Lung (tissue), 12 donors: Measurements from ENCODE around the gene ILF3. TPM values are rescaled to one million over a fixed set of nuclear protein-coding genes. Genes with fewer than 3 reads are reported as not detected.

Experiments used
- ATAC-seq: fragments of 200-7000 bp; cut with Tn5 transposase; one replicate; pipeline ENCODE4 v1.9.1; 2020; ENCODE audit warnings: moderate number of reproducible peaks; ENCODE audit not compliant: insufficient read depth, low FRiP score
- DNase-seq, 3 donors: peaks; one replicate each; pipeline ENCODE4 v3.0.0-alpha.2; 2013 to 2017
- H3K27ac ChIP-seq, 2 donors: one replicate each; pipeline ENCODE4 v1.5.1; 2013; ENCODE audit warnings: mild to moderate bottlenecking in 2 of 2, moderate library complexity in 2 of 2, control low read depth in 1 of 2, inconsistent platforms in 1 of 2, low read depth in 1 of 2, low read length in 1 of 2
- H3K27me3 ChIP-seq, 3 donors: one replicate each; pipeline ENCODE4 v1.5.1; 2013; ENCODE audit warnings: low read length in 2 of 3; ENCODE audit not compliant: control insufficient read depth in 3 of 3, insufficient read depth in 3 of 3
- H3K36me3 ChIP-seq, 4 donors: one replicate each; pipeline ENCODE4 v1.5.1; 2013; ENCODE audit warnings: low read length in 4 of 4, mild to moderate bottlenecking in 1 of 4, moderate library complexity in 1 of 4; ENCODE audit not compliant: control insufficient read depth in 4 of 4, insufficient read depth in 4 of 4
- H3K4me1 ChIP-seq, 5 donors: one replicate each; pipeline ENCODE4 v1.5.1; 2013; ENCODE audit warnings: low read length in 5 of 5, mild to moderate bottlenecking in 2 of 5, moderate library complexity in 1 of 5; ENCODE audit not compliant: control insufficient read depth in 5 of 5, insufficient read depth in 5 of 5
- H3K4me3 ChIP-seq: one replicate; pipeline ENCODE4 v1.5.1; 2013; ENCODE audit warnings: mild to moderate bottlenecking, control low read depth, moderate library complexity
- H3K9ac ChIP-seq, 2 donors: one replicate each; pipeline ENCODE4 v1.5.1; 2013; ENCODE audit warnings: low read length in 2 of 2, control low read depth in 1 of 2; ENCODE audit not compliant: insufficient read depth in 1 of 2
- H3K9me3 ChIP-seq, 4 donors: one replicate each; pipeline ENCODE4 v1.5.1; 2013; ENCODE audit warnings: low read length in 3 of 4, mild to moderate bottlenecking in 1 of 4, moderate library complexity in 1 of 4; ENCODE audit not compliant: control insufficient read depth in 4 of 4, insufficient read depth in 3 of 4
- WGBS, 2 donors: extraction: QIAGEN DNeasy Blood & Tissue Kit; methylation state at CpG; one replicate each; pipeline ENCODE4 v1.1.7; 2013; 5-methylcytosine and 5-hydroxymethylcytosine counted together
- polyA plus RNA-seq, 2 donors: library from polyadenylated mRNA; stranded (reverse); fragments of 200-250 nt; gene quantifications; one replicate each; pipeline ENCODE4 v1.2.1, GENCODE V29; 2013
- total RNA-seq, 2 donors: library from RNA; depleted of rRNA in 1 of 2; stranded (reverse); fragments of >200 nt in 1 of 2; gene quantifications; one replicate each; pipeline ENCODE4 v1.2.1, GENCODE V29; 2014 to 2021
- TF ChIP-seq, protein P1 (sequence below): IDR thresholded peaks from 2 replicates; pipeline ENCODE4 v1.5.1; 2012; ENCODE audit warnings: mild to moderate bottlenecking; ENCODE audit errors: control extremely low read depth, extremely low read depth
- donor health status: control.
- donor health status: control.
- donor health status: Bipolar disorder and iron deficiency.
- donor health status: healthy.
- donor health status: DM: yes; HTN: yes; CAD: no.

Gene ILF3
- total and polyA plus RNA-seq, 4 donors = 105 to 225 (median 131) TPM

- WGBS, 2 donors = 83 to 93% methylated on average over 4 of the region's 4 CpGs
- no peaks in the 10 kb centered on the region for H3K9me3 ChIP-seq
- no peak for ATAC-seq
- TF ChIP-seq, protein P1, sequence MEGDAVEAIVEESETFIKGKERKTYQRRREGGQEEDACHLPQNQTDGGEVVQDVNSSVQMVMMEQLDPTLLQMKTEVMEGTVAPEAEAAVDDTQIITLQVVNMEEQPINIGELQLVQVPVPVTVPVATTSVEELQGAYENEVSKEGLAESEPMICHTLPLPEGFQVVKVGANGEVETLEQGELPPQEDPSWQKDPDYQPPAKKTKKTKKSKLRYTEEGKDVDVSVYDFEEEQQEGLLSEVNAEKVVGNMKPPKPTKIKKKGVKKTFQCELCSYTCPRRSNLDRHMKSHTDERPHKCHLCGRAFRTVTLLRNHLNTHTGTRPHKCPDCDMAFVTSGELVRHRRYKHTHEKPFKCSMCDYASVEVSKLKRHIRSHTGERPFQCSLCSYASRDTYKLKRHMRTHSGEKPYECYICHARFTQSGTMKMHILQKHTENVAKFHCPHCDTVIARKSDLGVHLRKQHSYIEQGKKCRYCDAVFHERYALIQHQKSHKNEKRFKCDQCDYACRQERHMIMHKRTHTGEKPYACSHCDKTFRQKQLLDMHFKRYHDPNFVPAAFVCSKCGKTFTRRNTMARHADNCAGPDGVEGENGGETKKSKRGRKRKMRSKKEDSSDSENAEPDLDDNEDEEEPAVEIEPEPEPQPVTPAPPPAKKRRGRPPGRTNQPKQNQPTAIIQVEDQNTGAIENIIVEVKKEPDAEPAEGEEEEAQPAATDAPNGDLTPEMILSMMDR = no peak
- H3K9ac ChIP-seq = no peak overlapping the region
- H3K27ac ChIP-seq = no peak overlapping the region
- DNase-seq = peak; percentile 28 to 69 (median 63)
- peaks cover 0 to 29% (median 10%) of the 10 kb centered on the region in 5 donors for H3K4me1 ChIP-seq
- H3K36me3 ChIP-seq = peaks cover 0 to 3% (median 0%) of the 10 kb centered on the region in 4 donors
- no peak overlapping the region for H3K4me3 ChIP-seq
- H3K27me3 ChIP-seq = no peaks in the 10 kb centered on the region
These were observed 2.3 kb upstream of the ILF3 start for GRCh38 chr19:10651851-10652250.

GRCh38 chr19:10653482-10653731 is 739 bp upstream of the ILF3 start:
- Histone ChIP-seq H3K36me3 (peaks cover 0 to 3% (median 2%) of the 10 kb centered on the region in 4 donors), H3K9me3 (no peaks in the 10 kb centered on the region), H3K27ac (peak overlapping the region; percentile 95 to 99), H3K4me1 (peaks cover 0 to 29% (median 10%) of the 10 kb centered on the region in 5 donors), H3K27me3 (no peaks in the 10 kb centered on the region), H3K4me3 (peak overlapping the region; percentile 84), H3K9ac (peak overlapping the region; percentile 94 to 98)
- 0% methylated on average over 18 of the region's 18 CpGs for WGBS, 2 donors
- ATAC-seq = peak; percentile 4
- DNase-seq = no peak
- TF ChIP-seq, protein P1 = no peak

DNA sequence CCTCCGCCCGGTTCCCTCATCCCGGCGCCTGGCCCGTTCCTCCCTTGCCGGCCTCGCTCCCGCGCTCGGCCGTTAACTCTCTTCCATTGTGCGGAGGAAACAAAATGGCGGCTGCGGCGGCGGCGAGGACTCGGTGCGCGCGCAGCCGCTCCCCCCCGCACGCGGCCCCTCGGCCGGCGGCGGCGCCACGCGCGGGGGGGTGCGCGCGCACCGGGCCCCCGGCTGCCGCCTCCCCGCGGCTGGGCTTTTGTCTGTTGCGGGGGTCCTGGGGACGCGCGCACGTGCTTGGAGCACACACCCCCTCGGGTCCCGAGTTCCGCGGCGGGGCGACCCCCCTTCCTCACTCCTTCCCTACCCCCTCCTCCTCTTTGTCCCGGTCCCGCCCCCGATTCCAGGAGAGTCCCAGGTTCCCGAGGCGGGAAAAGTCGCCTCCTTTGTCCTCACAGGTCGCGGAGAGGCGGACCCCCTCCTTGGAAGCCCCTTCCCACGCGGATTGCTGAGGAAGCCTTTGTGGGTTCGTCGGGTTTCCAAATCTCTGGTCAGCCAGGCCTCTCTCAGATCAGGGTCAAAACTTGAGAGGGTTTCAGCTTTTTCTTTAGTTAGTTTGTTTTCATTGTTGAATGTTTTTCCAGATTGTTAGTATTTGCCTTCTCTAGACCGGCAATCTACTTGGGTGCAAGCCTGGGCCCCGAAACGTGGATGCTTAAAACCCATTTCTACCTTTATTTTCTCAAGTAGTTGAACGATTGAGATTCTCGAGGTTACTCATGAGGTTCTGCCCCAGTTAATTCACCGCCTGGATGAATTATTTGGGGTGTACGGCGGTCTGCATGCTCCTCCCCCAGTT is 687 bp downstream of the ILF3 start:
- H3K36me3 ChIP-seq = peaks cover 0 to 3% (median 2%) of the 10 kb centered on the region in 4 donors
- peak; percentile 56 to 61 (median 58) for DNase-seq
- peak overlapping the region; percentile 72 for H3K4me3 ChIP-seq
- H3K4me1 ChIP-seq = peaks cover 0 to 31% (median 13%) of the 10 kb centered on the region in 5 donors
- H3K9me3 ChIP-seq = no peaks in the 10 kb centered on the region
- H3K27ac ChIP-seq = peak overlapping the region; percentile 95 to 97
- 1% methylated on average over 43 to 73 of the region's 73 CpGs for WGBS, 2 donors
- peak; percentile 16 for ATAC-seq
- TF ChIP-seq, protein P1 = no peak
- H3K9ac ChIP-seq = peak overlapping the region; percentile 88 to 93
- no peaks in the 10 kb centered on the region for H3K27me3 ChIP-seq
